HL-60/S4 treated with phorbol 12-myristate 13-acetate at 8.2 ng/mL for 4 days and 3 days (cell line): ENCODE results near the gene PDCD2L.
"Not testable (repeated sequence)": the region's sequence is repeated elsewhere in the genome, so short reads cannot be mapped to it uniquely, and the experiment has no call there.

Experiments used
- in situ Hi-C: fragments of 300-500 bp; cut with MboI; formaldehyde crosslinking; loops from 2 replicates; pipeline ENCODE4 v1.15.0; 2022; ENCODE audit warnings: low sequenced_read_pairs

PDCD2L gene

GRCh38 chr19:34404109-34404909 lies at the start of gene PDCD2L:
PDCD2L (plus strand) TSS chr19:34404399; CDS start chr19:34404431, 32 bp downstream.
- in situ Hi-C loops = no loop called here

DNA sequence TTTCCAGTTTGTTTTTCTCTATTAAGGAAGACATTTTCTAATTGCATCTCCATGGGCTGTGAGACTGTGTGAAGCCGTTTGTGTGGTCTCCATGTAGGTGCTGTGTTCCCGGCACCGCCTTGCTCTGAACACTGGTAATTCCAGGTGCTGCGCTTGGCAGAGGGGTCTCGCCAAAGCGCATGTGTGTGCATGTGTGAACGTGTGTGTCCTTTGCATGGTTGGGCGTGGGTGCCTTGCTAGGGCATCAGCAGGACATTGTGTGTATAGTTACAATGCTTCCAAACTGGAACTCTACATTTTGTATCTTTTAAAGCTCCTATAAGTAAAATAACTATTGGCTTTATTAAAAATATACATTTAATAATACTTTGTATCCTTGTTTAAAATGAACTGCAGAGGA lies 49.0 kb upstream of the PDCD2L start:
- in situ Hi-C loops = no loop called here

DNA sequence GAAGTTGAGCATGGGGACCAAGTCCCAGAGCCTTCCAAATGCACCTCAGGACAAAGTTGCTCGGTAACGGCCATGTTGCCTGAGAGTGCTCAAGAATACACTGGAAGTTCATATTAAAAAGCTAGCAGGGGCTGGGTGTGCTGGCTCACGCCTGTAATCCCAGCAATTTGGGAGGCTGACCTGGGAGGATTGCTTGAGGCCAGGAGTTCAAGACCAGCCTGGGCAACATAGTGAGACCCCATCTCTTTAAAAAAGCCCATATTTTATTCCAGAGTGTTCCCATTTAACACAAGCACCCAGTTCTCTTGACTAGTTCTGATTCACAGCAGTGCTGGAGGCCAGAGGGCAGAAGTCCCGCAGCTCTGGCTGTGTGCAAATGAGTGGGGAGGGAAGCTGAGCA lies 47.3 kb upstream of the PDCD2L start:
- in situ Hi-C loops = no loop called here

- in situ Hi-C loops = no loop called here
Measured at GRCh38 chr19:34357431-34357830, 46.8 kb upstream of the PDCD2L start.

DNA sequence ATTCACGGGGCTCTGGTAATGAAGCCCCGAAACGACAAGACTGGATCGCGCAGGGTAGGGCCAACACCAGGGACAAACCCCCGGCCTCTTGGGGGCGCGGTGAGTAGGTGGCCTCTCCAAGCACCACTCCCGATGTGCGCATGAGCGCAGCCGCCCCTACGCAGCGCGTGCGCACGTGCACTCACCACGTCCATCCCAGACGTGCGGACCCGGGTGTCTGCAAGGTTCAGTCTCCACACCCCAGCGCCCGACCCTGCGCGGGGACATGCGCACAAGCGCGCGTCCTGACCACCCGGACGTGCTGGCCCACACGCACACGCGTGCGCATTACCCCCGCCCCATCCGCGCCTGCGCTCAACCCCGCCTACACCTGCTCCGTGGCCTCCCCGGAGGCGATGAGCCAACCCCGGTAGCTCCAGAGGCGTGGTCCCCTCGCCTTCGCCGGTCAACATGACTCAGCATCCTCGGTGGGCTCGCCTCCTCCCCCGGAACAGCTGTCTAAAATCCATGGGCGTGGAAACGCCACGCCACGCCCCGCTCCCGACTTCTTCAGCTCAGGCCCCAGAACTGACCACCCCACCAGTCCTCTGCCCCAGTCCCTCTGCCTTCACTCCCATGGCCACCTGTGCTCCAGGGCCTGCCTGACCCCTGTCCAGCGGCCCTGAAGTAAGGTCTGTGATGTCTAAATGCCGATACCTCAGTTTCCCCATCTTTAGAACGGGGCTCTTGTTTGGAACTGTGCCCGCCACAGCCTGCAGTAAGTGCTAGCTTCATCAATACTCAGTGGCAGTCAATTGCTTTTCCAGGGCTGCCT lies 44.9 kb upstream of the PDCD2L start:
- in situ Hi-C loops = no loop called here

DNA sequence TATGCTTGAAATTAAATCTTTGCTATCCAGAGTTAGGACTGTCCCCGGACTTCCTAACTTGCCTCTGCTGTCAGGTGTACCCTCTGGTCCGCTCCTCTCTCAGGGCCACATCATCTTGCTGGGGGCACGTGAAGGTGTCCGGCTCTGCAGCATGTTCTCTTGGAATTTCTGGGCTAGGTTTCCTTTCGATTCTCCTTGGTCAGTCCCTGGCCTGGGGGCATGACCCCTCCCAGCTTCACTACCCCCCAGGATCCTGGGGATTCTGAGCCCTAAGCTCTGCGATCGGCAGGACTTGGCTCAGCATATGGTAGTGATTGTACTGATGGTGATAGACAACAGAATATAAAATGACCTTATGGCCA lies 44.3 kb upstream of the PDCD2L start:
- in situ Hi-C loops = no loop called here

DNA sequence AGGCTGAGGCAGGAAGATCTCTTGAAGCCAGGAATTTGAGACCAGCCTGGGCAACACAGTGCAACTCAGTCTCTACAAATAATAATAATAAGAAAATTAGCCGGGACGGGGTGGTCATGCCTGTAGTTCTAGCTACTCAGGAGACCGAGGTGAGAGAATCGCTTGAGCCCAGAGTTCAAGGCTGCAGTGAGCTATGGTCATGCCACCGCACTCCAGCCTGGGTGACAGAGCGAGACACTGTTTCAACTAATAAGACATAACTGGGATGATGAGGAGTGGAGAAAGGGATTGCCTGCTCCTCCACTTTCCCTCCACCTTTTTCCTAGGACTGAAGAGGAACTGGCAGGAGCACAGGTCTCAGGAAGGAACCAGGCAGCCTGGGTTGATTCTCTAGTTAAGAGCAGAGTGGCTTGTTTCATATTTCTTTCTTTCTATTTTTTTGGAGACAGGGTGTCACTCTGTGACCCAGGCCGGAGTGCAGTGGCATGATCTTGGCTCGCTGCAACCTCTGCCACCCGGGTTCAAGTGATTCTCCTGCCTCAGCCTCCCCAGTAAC lies 43.8 kb upstream of the PDCD2L start:
- in situ Hi-C loops = no loop called here

DNA sequence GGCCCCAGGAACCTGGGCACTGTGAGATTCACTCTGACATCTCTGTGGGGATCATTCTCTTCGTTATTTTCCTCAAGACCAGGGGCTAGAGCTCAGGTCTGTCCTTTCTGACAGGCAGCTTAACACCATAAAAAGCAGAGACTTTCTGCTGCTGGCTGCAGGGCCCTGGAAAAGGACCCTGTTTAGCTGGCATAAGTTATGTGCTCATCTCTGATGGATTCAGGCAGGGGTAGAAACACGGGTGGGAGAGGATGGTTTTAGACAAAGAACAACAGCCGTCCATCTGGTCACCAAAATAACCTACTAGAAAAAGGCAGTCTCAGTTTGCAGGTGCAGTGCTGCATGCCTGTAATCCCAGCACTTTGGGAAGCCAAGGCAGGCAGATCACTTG lies 41.5 kb upstream of the PDCD2L start:
- in situ Hi-C loops = no loop called here

GRCh38 chr19:34363094-34363493 lies 41.1 kb upstream of the PDCD2L start:
- in situ Hi-C loops = no loop called here

DNA sequence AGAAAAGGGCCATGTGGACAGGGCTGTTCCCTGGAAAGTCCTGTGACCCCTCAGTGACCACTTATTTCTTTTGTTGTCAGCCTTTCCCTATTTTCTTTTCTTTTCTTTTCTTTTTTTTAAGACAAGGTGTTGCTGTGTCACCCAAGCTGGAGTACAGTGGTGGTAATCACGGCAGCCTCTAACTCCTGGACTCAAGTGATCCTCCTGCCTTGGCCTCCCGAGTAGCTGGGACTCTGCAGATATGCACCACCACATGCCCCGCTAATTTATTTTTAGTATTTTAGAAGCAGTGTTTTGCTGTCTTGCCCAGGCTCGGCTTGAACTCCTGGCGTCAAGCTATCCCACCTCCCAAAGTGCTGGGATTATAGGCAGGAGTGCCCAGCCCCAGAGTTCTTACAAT lies 40.3 kb upstream of the PDCD2L start:
- in situ Hi-C loops = no loop called here

DNA sequence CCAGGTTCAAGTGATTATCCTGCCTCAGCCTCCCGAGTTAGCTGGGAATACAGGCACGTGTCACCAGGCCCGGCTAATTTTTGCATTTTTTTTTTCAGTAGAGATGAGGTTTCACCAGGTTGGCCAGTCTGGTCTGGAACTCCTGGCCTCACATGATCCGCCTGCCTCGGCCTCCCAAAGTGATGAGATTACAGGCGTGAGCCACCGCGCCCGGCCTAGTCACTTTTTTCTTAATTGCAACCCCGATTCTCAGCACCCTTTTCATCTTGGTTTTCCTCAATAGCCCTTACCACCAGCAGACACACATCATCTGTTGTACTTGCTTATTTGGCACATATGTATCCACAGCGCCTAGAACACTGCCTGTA lies 39.8 kb upstream of the PDCD2L start:
- in situ Hi-C loops = no loop called here

GRCh38 chr19:34364830-34365462 lies 39.3 kb upstream of the PDCD2L start, which contains the start of gene GPI:
GPI (plus strand) TSS chr19:34365196; CDS start chr19:34365267, 71 bp downstream.
- in situ Hi-C loops = no loop called here

DNA sequence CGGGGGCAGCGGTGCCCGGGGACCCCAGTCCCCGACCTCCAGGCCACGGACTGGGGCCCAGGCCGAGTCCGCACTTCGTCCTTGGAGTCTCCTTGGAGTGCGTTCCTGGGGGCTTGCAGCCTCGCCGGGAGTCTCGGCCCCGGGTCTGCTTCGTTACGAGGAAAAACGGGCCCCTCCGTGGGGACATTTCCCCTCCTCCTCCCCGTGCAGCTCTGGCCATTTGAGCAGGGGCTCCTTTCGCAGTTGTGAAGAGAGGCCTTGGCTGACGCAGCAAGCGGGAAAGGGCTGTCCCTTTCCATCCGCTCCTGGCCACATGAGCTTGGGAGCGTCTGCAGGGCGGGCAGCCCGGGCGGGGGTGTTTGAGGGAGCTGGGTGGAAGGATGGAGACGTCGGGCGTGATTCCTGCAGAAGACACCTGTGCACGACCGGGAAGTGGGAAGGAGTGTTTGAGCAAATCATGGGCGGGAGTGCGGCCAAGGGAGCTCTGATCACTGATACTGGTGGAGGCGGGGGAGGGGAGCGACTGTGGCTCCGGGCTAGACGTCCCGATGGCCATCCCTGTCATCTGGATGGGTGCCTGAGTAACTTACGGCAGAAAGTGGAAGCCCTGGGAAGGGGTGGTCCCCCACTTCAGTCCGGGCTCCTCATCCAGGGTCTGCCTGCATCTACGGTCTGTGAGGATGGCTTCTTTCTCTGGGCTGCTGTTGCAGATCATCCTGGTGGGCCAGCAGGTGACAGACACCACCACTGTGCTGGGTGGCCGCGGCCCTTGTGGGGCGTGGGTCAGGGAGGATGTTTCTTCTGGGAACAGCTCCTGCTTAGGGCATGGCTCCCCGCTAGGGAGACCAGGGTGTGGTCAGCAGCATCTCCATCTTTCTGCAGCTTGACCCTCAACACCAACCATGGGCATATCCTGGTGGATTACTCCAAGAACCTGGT lies 38.5 kb upstream of the PDCD2L start:
- in situ Hi-C loops = no loop called here

- in situ Hi-C loops = no loop called here
Measured at GRCh38 chr19:34366738-34367623, 37.2 kb upstream of the PDCD2L start.

DNA sequence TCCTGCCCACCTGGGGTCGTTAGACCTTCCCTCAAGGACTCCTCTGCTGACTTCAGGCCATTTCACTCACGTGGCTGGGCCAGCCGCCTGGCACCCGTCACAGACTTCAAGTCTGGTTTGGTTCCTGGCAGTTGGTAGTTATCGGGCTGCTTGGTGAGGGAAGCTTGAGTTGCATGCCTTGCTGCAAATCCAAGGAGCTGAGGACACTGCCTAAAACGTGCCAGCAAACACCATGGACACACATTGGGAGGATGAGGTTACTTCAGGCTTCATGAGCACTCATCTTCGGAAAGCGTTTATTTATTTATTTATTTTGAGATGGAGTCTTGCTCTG lies 36.6 kb upstream of the PDCD2L start:
- in situ Hi-C loops = no loop called here

DNA sequence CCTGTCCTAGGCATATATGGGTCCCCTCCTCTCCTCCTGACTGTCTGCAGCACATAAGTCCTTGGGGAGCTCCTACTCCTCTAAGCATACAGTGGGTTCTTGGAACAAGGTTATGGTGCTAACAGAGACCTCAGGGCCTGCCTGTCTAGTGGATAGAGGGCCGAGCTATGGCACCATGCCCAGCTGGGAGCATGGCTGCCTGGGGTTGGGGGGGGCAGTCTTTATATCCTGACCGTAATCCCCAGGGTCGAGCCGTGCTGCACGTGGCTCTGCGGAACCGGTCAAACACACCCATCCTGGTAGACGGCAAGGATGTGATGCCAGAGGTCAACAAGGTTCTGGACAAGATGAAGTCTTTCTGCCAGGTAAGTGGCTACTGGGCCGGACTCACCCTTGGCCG lies 35.9 kb upstream of the PDCD2L start:
- in situ Hi-C loops = no loop called here

GRCh38 chr19:34369166-34369565 lies 35.0 kb upstream of the PDCD2L start:
- in situ Hi-C loops = not testable (repeated sequence)

DNA sequence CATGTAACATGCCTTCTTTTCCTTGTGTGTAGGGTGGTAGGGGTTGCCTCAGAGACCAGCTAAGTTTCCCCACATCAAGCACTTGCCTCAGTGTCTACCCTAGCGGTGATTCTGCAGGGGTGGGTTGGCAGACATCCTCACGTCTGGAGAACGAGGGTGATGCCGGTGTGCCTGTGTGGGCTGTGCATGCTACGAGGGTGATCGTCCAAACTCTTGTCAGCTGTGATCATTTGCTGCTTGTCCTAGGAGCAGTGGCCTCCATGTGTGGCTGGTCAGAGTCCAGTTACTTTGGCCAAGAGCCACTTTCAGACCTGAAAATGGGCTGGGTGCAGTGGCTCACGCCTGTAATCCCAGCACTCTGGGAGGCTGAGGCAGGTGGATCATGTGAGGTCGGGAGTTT lies 34.1 kb upstream of the PDCD2L start:
- in situ Hi-C loops = no loop called here

- in situ Hi-C loops = no loop called here
Measured at GRCh38 chr19:34370983-34371382, 33.2 kb upstream of the PDCD2L start.
